Activated CD8-positive, alpha-beta memory T cell treated with anti-CD3 and anti-CD28 coated beads, Interleukin-2, amount 50 U/mL, for 4 hours (primary cell): ENCODE data around the gene ZNF182.
"Not testable (repeated sequence)": the region's sequence is repeated elsewhere in the genome, so short reads cannot be mapped to it uniquely, and the experiment has no call there.

ENCODE experiments used
- DNase-seq: peaks from one replicate; pipeline ENCODE4 v3.0.0-alpha.2; 2020

Gene ZNF182

DNA sequence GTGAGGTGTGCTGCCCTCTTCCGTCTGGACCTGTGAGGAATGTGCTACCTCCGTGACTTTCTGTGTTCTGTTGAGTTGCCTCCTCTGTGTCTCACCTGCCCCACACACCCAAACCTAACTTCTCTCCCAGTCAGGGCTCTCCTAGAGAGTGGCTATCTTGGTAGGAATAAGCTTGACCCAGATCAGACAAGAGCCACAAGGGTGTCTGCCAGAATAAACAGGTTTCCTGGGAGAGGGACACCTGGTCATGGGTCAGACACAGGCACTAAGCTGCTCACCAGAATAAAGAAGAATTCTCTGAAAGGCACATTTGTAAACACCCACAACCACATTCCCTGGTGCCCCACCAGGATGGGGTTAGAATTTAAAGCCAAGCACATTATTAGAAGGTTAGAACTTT is 11.1 kb downstream of the ZNF182 start:
- DNase-seq: no peak

DNA sequence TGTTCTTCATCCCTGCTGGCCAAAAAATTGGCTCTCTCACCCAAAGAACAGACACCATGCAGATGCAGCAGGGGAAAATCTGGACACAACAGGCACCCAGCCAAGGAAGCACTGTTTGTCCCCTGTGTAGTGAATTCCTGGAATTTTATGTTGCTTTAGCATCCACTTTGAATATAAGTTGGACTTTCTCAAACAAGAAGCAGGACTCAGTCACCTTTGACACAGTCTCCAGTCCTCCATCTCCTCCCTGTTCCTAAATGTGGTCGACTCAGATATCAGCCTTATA is 11.8 kb downstream of the ZNF182 start:
- no peak for DNase-seq

- no peak for DNase-seq
Observed at GRCh38 chrX:47991263-47992094, 12.3 kb downstream of the ZNF182 start.

DNA sequence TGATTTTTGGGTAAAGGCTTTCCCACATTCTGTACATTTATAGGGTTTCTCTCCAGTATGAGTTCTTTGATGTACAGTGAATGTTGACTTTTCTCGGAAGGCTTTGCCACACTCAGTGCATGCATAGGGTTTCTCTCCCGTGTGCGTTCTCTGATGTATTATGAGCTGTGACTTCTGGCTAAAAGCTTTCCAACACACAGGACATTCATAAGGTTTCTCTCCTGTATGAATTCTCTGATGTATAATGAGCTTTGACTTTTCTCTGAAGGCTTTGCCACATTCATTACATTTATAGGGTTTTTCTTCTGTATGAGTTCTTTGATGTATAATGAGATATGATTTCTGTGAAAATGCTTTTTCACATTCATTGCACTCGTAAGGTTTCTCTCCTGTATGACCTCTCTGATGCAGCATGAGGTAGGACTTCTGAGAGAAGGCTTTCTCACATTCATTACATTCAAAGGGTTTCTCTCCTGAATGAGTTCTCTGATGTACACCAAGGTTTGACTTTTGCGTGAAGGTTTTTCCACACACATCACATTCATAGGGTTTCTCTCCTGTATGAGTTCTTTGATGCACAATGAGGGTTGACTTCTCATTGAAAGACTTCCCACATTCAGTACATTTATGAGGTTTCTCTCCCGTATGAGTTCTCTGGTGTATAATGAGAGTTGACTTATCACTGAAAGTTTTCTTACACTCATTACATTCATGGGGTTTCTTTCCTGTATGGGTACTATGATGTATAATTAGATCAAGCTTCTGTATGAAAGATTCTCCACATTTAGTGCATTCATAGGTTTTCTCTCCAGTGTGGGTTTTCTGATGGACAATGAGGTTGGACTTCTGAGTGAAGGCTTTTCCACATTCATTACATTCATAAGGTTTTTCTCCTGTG is 27.3 kb downstream of the ZNF182 start:
- no peak for DNase-seq

GRCh38 chrX:47973235-47973634 is 30.6 kb downstream of the ZNF182 start:
- no peak for DNase-seq

DNA sequence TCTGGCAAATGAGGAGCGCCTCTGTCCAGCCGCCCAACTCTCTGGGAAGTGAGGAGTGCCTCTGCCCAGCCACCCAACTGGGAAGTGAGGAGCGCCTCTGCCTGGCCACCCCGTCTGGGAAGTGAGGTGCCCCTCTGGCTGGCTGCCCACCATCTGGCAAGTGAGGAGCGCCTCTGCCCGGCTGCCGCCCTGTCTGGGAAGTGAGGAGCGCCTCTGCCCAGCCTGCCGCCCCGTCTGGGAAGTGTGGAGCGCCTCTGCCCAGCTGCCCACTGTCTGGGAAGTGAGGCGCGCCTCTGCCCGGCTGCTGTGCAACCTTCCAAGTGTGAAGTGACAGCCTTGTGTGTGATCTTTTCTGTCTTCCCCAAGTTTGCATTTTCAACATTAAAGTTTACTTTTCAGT is 38.3 kb downstream of the ZNF182 start:
- DNase-seq: not testable (repeated sequence)

DNA sequence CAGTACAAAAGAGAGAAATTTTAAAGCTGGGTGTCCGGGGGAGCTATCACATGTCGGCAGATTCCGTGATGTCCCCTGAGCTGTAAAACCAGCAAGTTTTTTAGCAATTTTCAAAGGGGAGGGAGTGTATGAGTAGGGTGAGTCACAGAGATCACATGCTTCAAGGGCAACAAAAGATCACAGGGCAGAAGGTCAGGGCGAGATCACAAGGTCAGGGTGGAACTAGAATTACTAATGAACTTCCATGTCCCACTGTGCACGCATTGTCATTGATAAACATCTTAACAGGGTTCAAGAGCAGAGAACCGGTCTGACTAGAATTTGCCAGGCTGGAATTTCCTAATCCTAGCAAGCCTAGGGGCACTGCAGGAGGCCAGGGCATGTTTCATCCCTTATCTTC is 42.0 kb downstream of the ZNF182 start:
- DNase-seq: not testable (repeated sequence)

DNA sequence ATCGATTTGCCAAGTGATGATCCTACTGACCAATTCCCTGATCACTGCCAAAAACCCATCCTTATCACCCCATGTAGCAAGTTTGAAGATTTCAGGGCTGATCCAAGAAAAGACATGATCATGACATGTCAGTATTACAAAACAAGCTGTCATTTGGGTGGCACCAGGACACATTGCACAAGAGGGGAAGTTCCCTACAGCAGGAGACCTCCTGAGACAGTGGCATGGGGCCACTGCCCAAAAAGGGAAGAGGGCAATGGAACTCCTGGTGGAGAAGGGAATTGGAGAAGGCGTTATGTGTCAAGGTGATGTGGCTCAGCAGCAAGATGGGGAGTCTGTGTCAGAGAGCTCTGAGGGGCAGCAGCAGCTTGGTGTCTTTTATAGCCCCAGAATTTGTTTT is 43.4 kb downstream of the ZNF182 start:
- DNase-seq: no peak

- DNase-seq: no peak
Observed at GRCh38 chrX:47958761-47959342, 44.9 kb downstream of the ZNF182 start.

DNA sequence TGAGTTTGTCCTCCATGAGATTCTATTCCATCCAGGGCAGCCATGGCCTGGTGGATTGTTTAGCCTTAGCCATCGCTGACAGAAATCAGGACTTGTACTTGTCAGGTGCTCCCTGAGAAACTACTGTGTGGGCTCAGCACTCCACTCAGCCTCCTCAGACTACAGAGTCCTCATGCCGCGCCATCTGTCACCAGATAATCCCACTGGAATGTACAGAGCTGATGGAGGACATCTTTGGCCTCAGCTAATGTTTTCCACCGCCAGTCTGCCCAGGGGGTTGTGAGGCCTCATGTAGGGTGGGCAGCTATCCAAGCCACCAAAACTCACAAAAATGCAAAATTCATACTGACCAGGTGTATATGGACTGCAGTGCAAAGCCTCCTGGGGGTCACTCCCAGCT is 45.6 kb downstream of the ZNF182 start:
- DNase-seq: not testable (repeated sequence)

DNA sequence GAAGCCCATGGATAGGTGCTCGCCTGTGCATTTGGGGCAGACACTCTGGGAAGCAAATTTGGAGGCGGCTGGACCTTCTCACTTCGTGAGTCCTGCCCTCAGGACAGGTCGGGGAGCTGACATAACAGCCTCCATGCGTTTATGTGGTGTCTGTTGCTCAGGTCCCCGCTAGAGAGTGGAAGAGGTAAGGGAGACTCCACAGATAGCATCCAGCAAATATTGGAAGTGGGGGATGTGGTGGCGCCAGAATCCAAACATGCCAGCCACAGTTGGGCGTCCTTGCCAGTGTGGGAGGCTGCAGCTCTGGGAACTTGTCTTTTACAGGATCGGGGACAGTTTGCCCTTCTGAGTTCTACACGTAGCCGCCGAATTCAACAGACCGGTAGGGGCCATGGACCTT is 47.8 kb downstream of the ZNF182 start:
- DNase-seq: no peak

DNA sequence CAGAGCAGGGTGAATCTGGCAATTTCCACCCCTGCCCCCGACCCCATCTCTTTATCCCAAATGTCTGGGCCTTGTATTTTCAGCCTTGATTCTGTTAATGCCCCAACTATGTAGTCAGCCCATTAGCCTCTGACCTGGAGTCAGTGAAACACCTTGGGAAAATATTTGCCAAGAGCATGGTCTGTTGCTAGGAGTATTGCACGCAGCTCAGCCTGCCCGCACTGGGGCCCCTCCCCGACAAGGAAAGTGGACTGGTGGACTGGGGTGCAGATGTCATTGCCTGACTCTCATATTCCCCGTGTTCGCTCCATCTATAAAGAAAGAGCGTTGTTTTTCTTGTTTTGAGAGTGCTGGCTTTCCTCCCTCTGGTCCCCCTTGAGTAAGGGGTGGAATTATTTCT is 48.5 kb downstream of the ZNF182 start:
- DNase-seq: not testable (repeated sequence)

DNA sequence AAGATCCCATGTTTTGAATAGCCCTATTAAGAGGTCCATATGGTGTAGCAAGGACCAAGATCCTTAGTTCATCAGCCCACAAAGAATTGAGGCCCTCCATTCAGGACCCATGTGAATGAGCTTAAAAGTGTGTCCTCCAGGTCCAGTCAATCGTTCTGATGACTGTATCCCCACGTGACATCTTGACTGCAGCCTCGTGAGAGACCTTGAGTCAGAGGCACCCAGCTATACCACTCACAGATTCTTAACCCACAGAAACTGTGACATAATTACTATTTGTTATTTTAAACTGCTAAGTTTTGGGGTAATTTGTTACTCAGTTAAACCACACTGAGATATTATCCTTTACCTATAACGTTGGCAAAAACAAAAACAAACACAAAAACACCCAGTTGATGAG is 62.4 kb downstream of the ZNF182 start:
- no peak for DNase-seq

- DNase-seq: no peak
Observed at GRCh38 chrX:47940448-47940847, 63.3 kb downstream of the ZNF182 start.

- DNase-seq: no peak
Observed at GRCh38 chrX:47936940-47937317, 66.9 kb downstream of the ZNF182 start.

GRCh38 chrX:47936224-47936939 is 67.4 kb downstream of the ZNF182 start:
- DNase-seq: no peak

DNA sequence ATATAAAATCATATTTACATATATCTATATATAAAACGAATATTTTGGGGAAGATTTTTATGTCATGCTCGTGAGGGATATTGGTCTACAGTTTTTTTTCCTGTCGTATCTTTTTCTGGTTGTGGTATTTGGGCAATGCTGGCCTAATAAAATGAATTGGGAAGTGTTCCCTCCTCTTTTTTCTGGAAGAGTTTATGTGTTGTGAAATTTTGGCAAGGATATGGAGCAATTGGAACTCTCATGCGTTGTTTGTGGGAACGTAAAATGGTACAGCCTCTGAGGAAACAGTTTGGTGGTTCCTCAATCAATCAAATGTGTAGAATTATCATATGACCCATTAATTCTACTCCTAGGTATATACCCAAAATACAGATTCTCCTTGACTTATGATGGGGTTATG is 69.8 kb downstream of the ZNF182 start:
- no peak for DNase-seq

DNA sequence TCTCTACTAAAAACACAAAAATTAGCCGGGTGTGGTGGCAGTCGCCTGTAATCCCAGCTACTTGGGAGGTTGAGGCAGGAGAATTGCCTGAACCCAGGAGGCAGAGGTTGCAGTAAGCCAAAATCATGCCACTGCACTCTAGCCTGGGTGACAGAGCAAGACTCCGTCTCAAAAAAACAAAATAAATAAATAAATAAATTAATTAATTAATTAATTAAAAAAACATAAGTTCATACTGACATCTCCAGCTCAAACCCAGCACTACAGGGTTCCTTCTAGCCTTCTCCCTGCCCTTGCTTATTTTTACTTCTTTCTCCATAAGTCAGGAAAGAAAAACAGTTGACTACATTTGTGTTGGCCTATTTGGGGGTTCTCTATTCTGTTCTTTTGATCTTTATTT is 71.8 kb downstream of the ZNF182 start:
- not testable (repeated sequence) for DNase-seq

- no peak for DNase-seq
Observed at GRCh38 chrX:47927212-47927611, 76.6 kb downstream of the ZNF182 start.
